Measurements from ENCODE around the gene NDUFS2.
A peak's percentile ranks its signal among the peaks of the same experiment; 100 is the strongest.

GRCh38 chr1:161225534-161226319 is 23.6 kb downstream of the NDUFS2 start, which contains the start of gene TOMM40L:
- TF ChIP-seq CTCF (IDR thresholded peaks at IDR 0.05) (peak; percentile 39 to 73 (median 51)), POLR2AphosphoS5 (IDR thresholded peaks at IDR 0.05) (peak in 2 of 3 donors; percentile 18 to 43), EP300 (IDR thresholded peaks at IDR 0.05; ENCODE audit: low read depth) (no peak)
